GM23248 (cell line): Measurements from ENCODE around the gene RBPJ. TPM values are rescaled to one million over a fixed set of nuclear protein-coding genes. Genes with fewer than 3 reads are reported as not detected.

Experiments
- DNase-seq: peaks from one replicate; pipeline ENCODE4 v3.0.0-alpha.2; 2015
- H2AFZ ChIP-seq: fragments of 200-600 bp; sonication (generic); 2 replicates; pipeline ENCODE4 v1.6.1; 2016; ENCODE audit warnings: antibody characterized with exemption
- H3F3A ChIP-seq: fragments of 200-600 bp; sonication (generic); 2 replicates; pipeline ENCODE4 v1.6.1; 2016; ENCODE audit warnings: mild to moderate bottlenecking, antibody characterized with exemption, mixed run types; ENCODE audit not compliant: insufficient read depth
- H3K27ac ChIP-seq: fragments of 200-600 bp; sonication (generic); 2 replicates; pipeline ENCODE4 v1.5.1; 2016; ENCODE audit warnings: mild to moderate bottlenecking
- H3K27me3 ChIP-seq: fragments of 200-600 bp; sonication (generic); replicated peaks from 2 replicates; pipeline ENCODE4 v1.6.1; 2016; ENCODE audit warnings: mild to moderate bottlenecking; ENCODE audit not compliant: insufficient read depth
- H3K36me3 ChIP-seq: fragments of 200-600 bp; sonication (generic); 2 replicates; pipeline ENCODE4 v1.6.1; 2016; ENCODE audit warnings: low read depth, mild to moderate bottlenecking
- H3K4me1 ChIP-seq: fragments of 200-600 bp; sonication (generic); 2 replicates; pipeline ENCODE4 v1.6.1; 2016; ENCODE audit warnings: mild to moderate bottlenecking; ENCODE audit not compliant: insufficient read depth
- H3K4me2 ChIP-seq: fragments of 200-600 bp; sonication (generic); one replicate; pipeline ENCODE4 v1.6.1; 2016; ENCODE audit warnings: mild to moderate bottlenecking; ENCODE audit not compliant: unreplicated experiment
- H3K4me3 ChIP-seq: fragments of 200-600 bp; sonication (generic); 2 replicates; pipeline ENCODE4 v1.5.1; 2016; ENCODE audit warnings: mild to moderate bottlenecking
- H3K79me2 ChIP-seq: fragments of 200-600 bp; sonication (generic); 2 replicates; pipeline ENCODE4 v1.6.1; 2016; ENCODE audit warnings: mild to moderate bottlenecking; ENCODE audit not compliant: insufficient read depth
- H3K9ac ChIP-seq: fragments of 200-600 bp; sonication (generic); 2 replicates; pipeline ENCODE4 v1.6.1; 2016; ENCODE audit warnings: mild to moderate bottlenecking
- H3K9me2 ChIP-seq: fragments of 200-600 bp; sonication (generic); 2 replicates; pipeline ENCODE4 v1.6.1; 2016; ENCODE audit warnings: mixed run types, mild to moderate bottlenecking, moderate library complexity; ENCODE audit not compliant: insufficient read depth
- H3K9me3 ChIP-seq: fragments of 200-600 bp; sonication (generic); one replicate; pipeline ENCODE4 v1.6.1; 2017; ENCODE audit warnings: low read depth
- H4K20me1 ChIP-seq: fragments of 200-600 bp; sonication (generic); 2 replicates; pipeline ENCODE4 v1.6.0; 2016; ENCODE audit not compliant: insufficient read depth
- EZH2 ChIP-seq: fragments of 200-600 bp; sonication (generic); IDR thresholded peaks from 2 replicates; pipeline ENCODE4 v1.6.1; 2018; ENCODE audit warnings: antibody characterized with exemption, mild to moderate bottlenecking; ENCODE audit not compliant: insufficient read depth, poor library complexity, severe bottlenecking
- EZH2phosphoT487 ChIP-seq: fragments of 200-600 bp; sonication (generic); IDR thresholded peaks from 2 replicates; pipeline ENCODE4 v1.6.1; 2018; ENCODE audit warnings: antibody characterized with exemption, moderate library complexity, mild to moderate bottlenecking, low read depth; ENCODE audit not compliant: insufficient read depth
- WGBS, 2 experiments: methylation state at CpG; one replicate each; pipeline ENCODE4 v1.1.6; 2015 to 2017; ENCODE audit warnings: low lambda C conversion rate in 2 of 2, low coverage in 1 of 2; ENCODE audit errors: missing lambda C conversion rate in 2 of 2; 5-methylcytosine and 5-hydroxymethylcytosine counted together
- in situ Hi-C: fragments of 300-500 bp; cut with MboI; formaldehyde crosslinking; loops from 2 replicates; pipeline ENCODE4 v1.15.0; 2020
- polyA plus RNA-seq: library from polyadenylated mRNA; unstranded; fragments of >200 nt; fragmentation: Nextera tagmentation; extraction: Ambion mirVana; gene quantifications from 2 replicates; pipeline ENCODE4 v1.2.1, GENCODE V29; 2016
- total RNA-seq: library from RNA; depleted of rRNA; stranded (reverse); fragments of >200 nt; shearing (Covaris generic); gene quantifications from 2 replicates; pipeline ENCODE4 v1.2.3, GENCODE V29; 2014

Gene RBPJ
- total and polyA plus RNA-seq, 2 experiments from 2014 or later: 70.7 to 85.4 TPM

DNA sequence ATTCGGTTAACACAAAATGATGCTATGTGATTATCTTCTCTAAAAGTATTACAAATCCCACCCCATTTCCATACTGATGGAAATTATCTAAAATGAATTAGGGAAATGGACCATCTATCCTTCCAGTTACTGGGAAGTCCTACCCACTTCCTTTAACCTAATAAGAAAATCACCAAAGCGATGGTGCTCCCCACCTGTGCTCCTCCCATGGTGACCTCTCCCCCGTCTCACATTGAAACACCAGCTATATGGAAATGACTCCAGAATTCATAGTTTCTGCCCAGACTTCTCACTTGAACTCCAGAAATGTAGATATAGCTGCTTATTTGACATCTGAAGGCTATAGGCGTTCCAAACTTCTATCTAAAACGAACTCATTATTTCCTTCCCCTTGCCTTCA, 121.0 kb downstream of the RBPJ start:
- H2AFZ ChIP-seq: no peak overlapping the region
- H3K4me2 ChIP-seq: no peak overlapping the region
- TF ChIP-seq EZH2phosphoT487: no peak
- no peak for TF ChIP-seq EZH2
- DNase-seq: no peak
- no peaks in the 10 kb centered on the region for H3K4me1 ChIP-seq
- H3K9me2 ChIP-seq: no peaks in the 10 kb centered on the region
- H3K9me3 ChIP-seq: no peaks in the 10 kb centered on the region
- H3K27me3 ChIP-seq: no peaks in the 10 kb centered on the region
- no peak overlapping the region for H3K9ac ChIP-seq
- no peaks in the 10 kb centered on the region for H3F3A ChIP-seq
- in situ Hi-C loops: no loop called here
- 97 to 98% methylated on average over 5 of the region's 5 CpGs for WGBS, 2 experiments
- H4K20me1 ChIP-seq: no peaks in the 10 kb centered on the region
- no peak overlapping the region for H3K4me3 ChIP-seq
- H3K36me3 ChIP-seq: no peaks in the 10 kb centered on the region
- H3K79me2 ChIP-seq: no peaks in the 10 kb centered on the region
- H3K27ac ChIP-seq: no peak overlapping the region

DNA sequence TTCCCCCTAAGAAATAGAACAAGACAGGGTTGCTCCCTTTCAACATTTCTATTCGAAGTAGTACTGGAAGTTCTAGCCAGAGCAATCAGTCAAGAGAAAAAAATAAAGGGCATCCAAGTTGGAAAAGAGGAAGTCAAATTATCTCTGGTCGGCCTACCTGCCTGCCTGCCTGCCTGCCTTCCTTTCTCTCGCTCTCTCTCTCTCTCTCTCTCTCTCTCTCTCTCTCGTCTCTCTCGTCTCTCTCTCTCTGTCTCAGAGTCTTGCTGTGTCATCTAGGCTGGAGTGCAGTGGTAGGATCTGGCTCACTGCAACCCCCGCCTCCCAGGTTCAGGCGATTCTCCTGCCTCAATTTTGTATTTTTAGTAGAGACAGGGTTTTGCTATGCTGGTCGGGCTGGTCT, 126.6 kb downstream of the RBPJ start:
- no peak overlapping the region for H3K27ac ChIP-seq
- H3K9ac ChIP-seq: no peak overlapping the region
- H3K9me3 ChIP-seq: no peaks in the 10 kb centered on the region
- H3K4me2 ChIP-seq: no peak overlapping the region
- in situ Hi-C loops: no loop called here
- no peaks in the 10 kb centered on the region for H3K9me2 ChIP-seq
- H2AFZ ChIP-seq: no peak overlapping the region
- no peak for DNase-seq
- H3K79me2 ChIP-seq: no peaks in the 10 kb centered on the region
- TF ChIP-seq EZH2: no peak
- TF ChIP-seq EZH2phosphoT487: no peak
- H3K36me3 ChIP-seq: no peaks in the 10 kb centered on the region
- H3K4me1 ChIP-seq: no peaks in the 10 kb centered on the region
- 91 to 95% methylated on average over 8 of the region's 8 CpGs for WGBS, 2 experiments
- no peaks in the 10 kb centered on the region for H4K20me1 ChIP-seq
- H3F3A ChIP-seq: no peaks in the 10 kb centered on the region
- no peaks in the 10 kb centered on the region for H3K27me3 ChIP-seq
- H3K4me3 ChIP-seq: no peak overlapping the region

DNA sequence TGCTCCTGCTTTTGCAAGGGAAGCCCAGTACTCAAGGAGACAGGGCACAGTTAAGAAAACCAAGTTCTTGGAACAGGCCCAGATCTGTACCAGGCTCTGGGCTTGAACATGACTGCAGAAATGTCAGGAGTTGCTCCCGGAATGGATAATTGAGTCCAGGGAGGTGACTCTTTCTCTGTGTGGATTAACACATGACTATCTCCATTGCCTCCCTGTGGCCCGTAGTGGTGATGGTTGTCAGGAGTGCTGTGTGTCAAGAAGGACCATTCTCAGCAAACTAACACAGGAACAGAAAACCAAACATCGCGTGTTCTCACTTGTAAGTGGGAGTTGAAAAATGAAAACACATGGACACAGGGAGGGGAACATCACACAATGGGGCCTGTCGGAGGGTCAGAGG, 129.6 kb downstream of the RBPJ start:
- DNase-seq: no peak
- Histone ChIP-seq H4K20me1 (no peaks in the 10 kb centered on the region), H3K4me1 (no peaks in the 10 kb centered on the region), H3K27me3 (no peaks in the 10 kb centered on the region), H3K27ac (no peak overlapping the region), H3K9me2 (no peaks in the 10 kb centered on the region), H3K36me3 (no peaks in the 10 kb centered on the region), H3K4me3 (no peak overlapping the region), H2AFZ (no peak overlapping the region), H3K79me2 (no peaks in the 10 kb centered on the region), H3K9me3 (no peaks in the 10 kb centered on the region), H3K4me2 (no peak overlapping the region), H3K9ac (no peak overlapping the region), H3F3A (no peaks in the 10 kb centered on the region)
- no peak for TF ChIP-seq EZH2phosphoT487
- no peak for TF ChIP-seq EZH2
- in situ Hi-C loops: loop anchor here (25.0 kb wide), 1 partner anchor 562 kb away; no protein-coding TSS in a partner anchor
- WGBS, 2 experiments: 30 to 35% methylated on average over 5 of the region's 5 CpGs

DNA sequence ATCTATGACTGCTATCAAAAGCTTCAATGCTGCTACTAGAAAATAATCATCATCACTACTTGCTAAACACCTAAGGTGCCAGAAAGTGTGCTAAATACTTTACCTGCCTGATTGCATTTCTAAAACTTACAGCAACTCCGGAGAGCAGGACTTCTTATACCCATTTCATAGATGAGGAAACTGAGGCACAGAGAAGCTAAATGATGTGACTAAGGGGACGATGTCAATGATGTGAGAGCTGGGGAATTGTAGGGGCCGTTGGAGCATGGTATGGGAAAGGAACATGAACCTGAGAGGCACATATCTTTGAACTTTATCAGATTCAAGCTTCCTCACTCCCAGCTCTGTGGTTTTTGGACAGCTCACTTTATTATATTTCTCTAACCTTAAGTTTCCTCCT, 130.8 kb downstream of the RBPJ start:
- Histone ChIP-seq H3K4me2 (no peak overlapping the region), H3K9ac (no peak overlapping the region), H2AFZ (no peak overlapping the region), H3K27me3 (no peaks in the 10 kb centered on the region), H3K4me1 (no peaks in the 10 kb centered on the region), H3K9me2 (no peaks in the 10 kb centered on the region), H3K36me3 (no peaks in the 10 kb centered on the region), H3K9me3 (no peaks in the 10 kb centered on the region), H3K79me2 (no peaks in the 10 kb centered on the region), H3K4me3 (no peak overlapping the region), H4K20me1 (no peaks in the 10 kb centered on the region), H3K27ac (no peak overlapping the region), H3F3A (no peaks in the 10 kb centered on the region)
- in situ Hi-C loops: loop anchor here (25.0 kb wide), 1 partner anchor 561 kb away; no protein-coding TSS in a partner anchor
- DNase-seq: no peak
- 51 to 63% methylated on average over 3 of the region's 3 CpGs for WGBS, 2 experiments
- TF ChIP-seq EZH2phosphoT487 (no peak), EZH2 (no peak)
